Activated CD4-positive, alpha-beta T cell treated with anti-CD3 and anti-CD28 coated beads for 48 hours (primary cell): ENCODE measurements around the gene KIAA0930.

Source experiments
- DNase-seq: peaks from one replicate; pipeline ENCODE4 v3.0.0-alpha.2; 2020

KIAA0930 gene

GRCh38 chr22:45216133-45217003, 24.3 kb downstream of the KIAA0930 start:
- no peak for DNase-seq

GRCh38 chr22:45212992-45213751, 27.5 kb downstream of the KIAA0930 start:
- no peak for DNase-seq

- DNase-seq, result no peak
Observed at GRCh38 chr22:45212306-45212709, 28.4 kb downstream of the KIAA0930 start.

- no peak for DNase-seq
Observed at GRCh38 chr22:45211848-45212247, 28.8 kb downstream of the KIAA0930 start.

- DNase-seq, result no peak
Observed at GRCh38 chr22:45211435-45211834, 29.3 kb downstream of the KIAA0930 start.

GRCh38 chr22:45210991-45211390, 29.7 kb downstream of the KIAA0930 start:
- no peak for DNase-seq

- no peak for DNase-seq
Observed at GRCh38 chr22:45210577-45210976, 30.1 kb downstream of the KIAA0930 start.

GRCh38 chr22:45210174-45210573, 30.5 kb downstream of the KIAA0930 start:
- no peak for DNase-seq

- peak; percentile 57 for DNase-seq
Observed at GRCh38 chr22:45208993-45209838, 31.5 kb downstream of the KIAA0930 start.

GRCh38 chr22:45208696-45208992, 32.0 kb downstream of the KIAA0930 start:
- no peak for DNase-seq

- DNase-seq, result no peak
Observed at GRCh38 chr22:45207981-45208664, 32.6 kb downstream of the KIAA0930 start.

- no peak for DNase-seq
Observed at GRCh38 chr22:45207533-45207932, 33.2 kb downstream of the KIAA0930 start.

GRCh38 chr22:45206233-45206632, 34.5 kb downstream of the KIAA0930 start:
- no peak for DNase-seq

GRCh38 chr22:45205276-45205925, 35.3 kb downstream of the KIAA0930 start:
- DNase-seq, result no peak

GRCh38 chr22:45204819-45205218, 35.9 kb downstream of the KIAA0930 start:
- no peak for DNase-seq

- DNase-seq, result no peak
Observed at GRCh38 chr22:45204241-45204640, 36.5 kb downstream of the KIAA0930 start.

- no peak for DNase-seq
Observed at GRCh38 chr22:45203150-45203951, 37.3 kb downstream of the KIAA0930 start.

- DNase-seq, result no peak
Observed at GRCh38 chr22:45202333-45203149, 38.2 kb downstream of the KIAA0930 start.

- no peak for DNase-seq
Observed at GRCh38 chr22:45201678-45202332, 38.9 kb downstream of the KIAA0930 start.
